Vagina (tissue), 2 donors: ENCODE results near the gene CCL23.

Experiments
- POLR2A ChIP-seq, 2 donors: fragments of 450-650 bp; IDR thresholded peaks; one replicate each; pipeline ENCODE4 v1.6.1; 2017; ENCODE audit warnings: antibody characterized with exemption in 2 of 2, mild to moderate bottlenecking in 2 of 2, moderate library complexity in 2 of 2
- TF ChIP-seq, protein P1 (sequence below), 3 experiments: fragments of 450-650 bp in 2 of 3; fragments of 200-600 bp in 1 of 3; sonication (generic) in 1 of 3; IDR thresholded peaks; one replicate each; pipeline ENCODE4 v1.5.1; 2017 to 2019; ENCODE audit warnings: antibody characterized with exemption in 3 of 3, mild to moderate bottlenecking in 2 of 3, moderate library complexity in 2 of 3

DNA sequence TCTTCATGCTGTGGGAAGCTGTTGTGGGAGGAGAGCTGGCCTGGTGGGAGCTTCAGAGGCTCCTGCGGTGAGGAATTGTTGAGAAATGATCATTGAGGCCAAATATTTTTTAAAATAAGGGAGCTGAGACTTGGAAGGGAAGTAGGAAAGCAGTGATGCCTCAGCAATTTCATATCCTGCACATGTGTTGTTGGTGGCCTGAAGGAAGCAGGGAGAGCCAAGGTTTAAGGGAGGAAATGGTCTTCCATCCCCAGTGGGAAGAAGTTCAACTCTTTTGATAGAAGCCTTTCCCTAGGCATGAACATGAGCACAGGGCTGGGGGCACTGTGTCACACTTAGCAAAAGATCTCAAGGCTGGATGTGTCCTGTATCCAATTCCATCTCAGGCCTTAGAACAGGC lies 31.1 kb downstream of the CCL23 start, which contains the start of gene CCL14:
- TF ChIP-seq, protein P1, sequence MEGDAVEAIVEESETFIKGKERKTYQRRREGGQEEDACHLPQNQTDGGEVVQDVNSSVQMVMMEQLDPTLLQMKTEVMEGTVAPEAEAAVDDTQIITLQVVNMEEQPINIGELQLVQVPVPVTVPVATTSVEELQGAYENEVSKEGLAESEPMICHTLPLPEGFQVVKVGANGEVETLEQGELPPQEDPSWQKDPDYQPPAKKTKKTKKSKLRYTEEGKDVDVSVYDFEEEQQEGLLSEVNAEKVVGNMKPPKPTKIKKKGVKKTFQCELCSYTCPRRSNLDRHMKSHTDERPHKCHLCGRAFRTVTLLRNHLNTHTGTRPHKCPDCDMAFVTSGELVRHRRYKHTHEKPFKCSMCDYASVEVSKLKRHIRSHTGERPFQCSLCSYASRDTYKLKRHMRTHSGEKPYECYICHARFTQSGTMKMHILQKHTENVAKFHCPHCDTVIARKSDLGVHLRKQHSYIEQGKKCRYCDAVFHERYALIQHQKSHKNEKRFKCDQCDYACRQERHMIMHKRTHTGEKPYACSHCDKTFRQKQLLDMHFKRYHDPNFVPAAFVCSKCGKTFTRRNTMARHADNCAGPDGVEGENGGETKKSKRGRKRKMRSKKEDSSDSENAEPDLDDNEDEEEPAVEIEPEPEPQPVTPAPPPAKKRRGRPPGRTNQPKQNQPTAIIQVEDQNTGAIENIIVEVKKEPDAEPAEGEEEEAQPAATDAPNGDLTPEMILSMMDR (IDR thresholded peaks at IDR 0.05), result no peak
- no peak for TF ChIP-seq POLR2A (IDR thresholded peaks at IDR 0.05)
